Anterior cingulate cortex (tissue), 58 donors: Measurements from ENCODE around the gene GRAMD1A.
A peak's percentile ranks its signal among the peaks of the same experiment; 100 is the strongest.

Source experiments
- DNase-seq, 58 donors: peaks; one replicate each; lab custom pipeline; 2025; lab: John Stamatoyannopoulos, UW

GRAMD1A gene

GRCh38 chr19:35066691-35067563 lies 66.8 kb downstream of the GRAMD1A start:
- peak in 57 of 58 donors; percentile 12 to 96 (median 75) for DNase-seq

- no peak for DNase-seq
Observed at GRCh38 chr19:35068941-35069634, 69.0 kb downstream of the GRAMD1A start.

- DNase-seq, result peak in 1 of 58 donors; percentile 24
Observed at GRCh38 chr19:35069696-35070095, 69.6 kb downstream of the GRAMD1A start.

GRCh38 chr19:35070471-35070870 lies 70.3 kb downstream of the GRAMD1A start:
- no peak for DNase-seq

- DNase-seq, result no peak
Observed at GRCh38 chr19:35073516-35073915, 73.4 kb downstream of the GRAMD1A start.

GRCh38 chr19:35073941-35074340 lies 73.8 kb downstream of the GRAMD1A start:
- no peak for DNase-seq

- no peak for DNase-seq
Observed at GRCh38 chr19:35074426-35075201, 74.5 kb downstream of the GRAMD1A start.

GRCh38 chr19:35075202-35076025 lies 75.3 kb downstream of the GRAMD1A start:
- no peak for DNase-seq

- no peak for DNase-seq
Observed at GRCh38 chr19:35076026-35076370, 75.9 kb downstream of the GRAMD1A start.
